ENCODE measurements around the gene GLCCI1. TPM values are rescaled to one million over a fixed set of nuclear protein-coding genes. Genes with fewer than 3 reads are reported as not detected.
"Not testable (repeated sequence)": the region's sequence is repeated elsewhere in the genome, so short reads cannot be mapped to it uniquely, and the experiment has no call there.

Gene GLCCI1
- total RNA-seq, 1 donor: 10.0 TPM

- no peak for DNase-seq (ENCODE audit: low read depth in 2 of 3, low spot score in 2 of 3)
Measured at GRCh38 chr7:8085420-8085819, 116.8 kb downstream of the GLCCI1 start.

GRCh38 chr7:8086239-8086638, 117.6 kb downstream of the GLCCI1 start:
- DNase-seq (ENCODE audit: low read depth in 2 of 3, low spot score in 2 of 3): no peak

GRCh38 chr7:8089036-8089780, 120.6 kb downstream of the GLCCI1 start:
- DNase-seq (ENCODE audit: low read depth in 2 of 3, low spot score in 2 of 3): no peak

GRCh38 chr7:8092140-8092539, 123.5 kb downstream of the GLCCI1 start:
- DNase-seq (ENCODE audit: low read depth in 2 of 3, low spot score in 2 of 3): no peak

- no peak for DNase-seq (ENCODE audit: low read depth in 2 of 3, low spot score in 2 of 3)
Measured at GRCh38 chr7:8094164-8095140, 125.9 kb downstream of the GLCCI1 start.

GRCh38 chr7:8101292-8101691, 132.7 kb downstream of the GLCCI1 start:
- DNase-seq (ENCODE audit: low read depth in 2 of 3, low spot score in 2 of 3): not testable (repeated sequence)

- DNase-seq (ENCODE audit: low read depth in 2 of 3, low spot score in 2 of 3): no peak
Measured at GRCh38 chr7:8103282-8103681, 134.7 kb downstream of the GLCCI1 start.

GRCh38 chr7:8105449-8106095, 137.0 kb downstream of the GLCCI1 start:
- no peak for DNase-seq (ENCODE audit: low read depth in 2 of 3, low spot score in 2 of 3)

- DNase-seq (ENCODE audit: low read depth in 2 of 3, low spot score in 2 of 3): no peak
Measured at GRCh38 chr7:8109196-8110022, 140.8 kb downstream of the GLCCI1 start.

- no peak for DNase-seq (ENCODE audit: low read depth in 2 of 3, low spot score in 2 of 3)
Measured at GRCh38 chr7:8111282-8111960, 142.8 kb downstream of the GLCCI1 start.

- DNase-seq (ENCODE audit: low read depth in 2 of 3, low spot score in 2 of 3): no peak
Measured at GRCh38 chr7:8112685-8113084, 144.1 kb downstream of the GLCCI1 start.

- DNase-seq (ENCODE audit: low read depth in 2 of 3, low spot score in 2 of 3): no peak
Measured at GRCh38 chr7:8113184-8113583, 144.6 kb downstream of the GLCCI1 start.

GRCh38 chr7:8114175-8114574, 145.6 kb downstream of the GLCCI1 start:
- no peak for DNase-seq (ENCODE audit: low read depth in 2 of 3, low spot score in 2 of 3)

- DNase-seq (ENCODE audit: low read depth in 2 of 3, low spot score in 2 of 3): no peak
Measured at GRCh38 chr7:8115547-8116402, 147.2 kb downstream of the GLCCI1 start.

GRCh38 chr7:8117195-8117594, 148.6 kb downstream of the GLCCI1 start:
- no peak for DNase-seq (ENCODE audit: low read depth in 2 of 3, low spot score in 2 of 3)

- DNase-seq (ENCODE audit: low read depth in 2 of 3, low spot score in 2 of 3): no peak
Measured at GRCh38 chr7:8119262-8119661, 150.7 kb downstream of the GLCCI1 start.

GRCh38 chr7:8120390-8121058, 151.9 kb downstream of the GLCCI1 start:
- DNase-seq (ENCODE audit: low read depth in 2 of 3, low spot score in 2 of 3): no peak

- DNase-seq (ENCODE audit: low read depth in 2 of 3, low spot score in 2 of 3): no peak
Measured at GRCh38 chr7:8121243-8121642, 152.6 kb downstream of the GLCCI1 start.
